ENCODE results near the gene KRT6A. TPM values are rescaled to one million over a fixed set of nuclear protein-coding genes. Genes with fewer than 3 reads are reported as not detected.

Gene KRT6A
- total and polyA plus RNA-seq, 2 of the 8 experiments (the other 6 are each of a cell fraction or from before 2014, with no cell fraction given) = 0.11 TPM; not detected in 1

- Histone ChIP-seq H3K79me2 (ENCODE audit: control insufficient read depth in 1 of 2, insufficient read depth in 2 of 2, low read length in 2 of 2) (no peaks in the 10 kb centered on the region), H3K23me2 (ENCODE audit: low read depth, low read length) (no peaks in the 10 kb centered on the region), H3K4me3 (ENCODE audit: extremely low read depth in 1 of 4, insufficient read depth in 2 of 4, low read depth in 3 of 4, low read length in 4 of 4) (no peak overlapping the region), H4K20me1 (replicated peaks in 1 of 2; ENCODE audit: control insufficient read depth in 1 of 2, insufficient read depth in 2 of 2, low read length in 2 of 2) (no peaks in the 10 kb centered on the region), H4K8ac (ENCODE audit: extremely low read depth, insufficient read depth, low read length) (no peak overlapping the region), H3K14ac (ENCODE audit: insufficient read length) (no peak overlapping the region), H3K18ac (ENCODE audit: extremely low read depth, low read length) (no peak overlapping the region), H2BK120ac (replicated peaks; ENCODE audit: low read depth, low read length) (no peak overlapping the region), H3K4me2 (ENCODE audit: insufficient read depth in 1 of 2, low read depth in 2 of 2, low read length in 2 of 2) (no peak overlapping the region), H3K4ac (replicated peaks; ENCODE audit: insufficient read length, low read depth, low read length) (no peak overlapping the region), H4K91ac (replicated peaks; ENCODE audit: insufficient read length, low read length) (no peak overlapping the region), H3K4me1 (replicated peaks in 1 of 4; ENCODE audit: control insufficient read depth in 3 of 4, insufficient read depth in 4 of 4, low read length in 3 of 4) (no peaks in the 10 kb centered on the region), H3K27ac (ENCODE audit: low read depth, low read length) (no peak overlapping the region), H3K9ac (replicated peaks in 1 of 4; ENCODE audit: extremely low read depth in 1 of 4, low read depth in 3 of 4, low read length in 3 of 4) (no peak overlapping the region), H3K36me3 (ENCODE audit: control insufficient read depth in 2 of 4, insufficient read depth in 4 of 4, low read length in 3 of 4) (no peaks in the 10 kb centered on the region), H3K56ac (replicated peaks; ENCODE audit: insufficient read length, low read depth, low read length) (no peak overlapping the region), H3K23ac (ENCODE audit: insufficient read length) (no peak overlapping the region), H3K9me3 (ENCODE audit: insufficient read depth in 2 of 2, low read depth in 1 of 2, low read length in 1 of 2) (no peaks in the 10 kb centered on the region; a peak in 2 of 4 replicates), H2BK20ac (ENCODE audit: low read length) (no peak overlapping the region), H3K27me3 (replicated peaks in 1 of 4; ENCODE audit: control insufficient read depth in 3 of 4, extremely low read depth in 1 of 4, insufficient read depth in 3 of 4, low read length in 3 of 4) (no peaks in the 10 kb centered on the region), H2BK5ac (ENCODE audit: low read depth, low read length) (no peak overlapping the region), H4K5ac (ENCODE audit: insufficient read length, low read depth, low read length) (no peak overlapping the region), H2AK5ac (ENCODE audit: low read depth, low read length) (no peak overlapping the region), H2AFZ (ENCODE audit: low read length) (no peak overlapping the region), H2BK12ac (ENCODE audit: low read depth, low read length) (no peak overlapping the region), H3K79me1 (ENCODE audit: low read depth, low read length) (no peaks in the 10 kb centered on the region), H2BK15ac (ENCODE audit: low read length) (no peak overlapping the region)
- TF ChIP-seq GTF2F1 (IDR thresholded peaks at IDR 0.05; ENCODE audit: borderline replicate concordance, low read depth, low read length) (no peak), HDAC6 (IDR thresholded peaks at IDR 0.05; ENCODE audit: low read depth, low read length) (no peak), TAF1 (IDR thresholded peaks at IDR 0.05; ENCODE audit: low read depth, low read length) (no peak), FOSL1 (IDR thresholded peaks at IDR 0.05; ENCODE audit: insufficient read depth, low read depth, low read length) (no peak), RXRA (IDR thresholded peaks at IDR 0.05; ENCODE audit: insufficient read depth, low read depth, low read length) (no peak), RNF2 (IDR thresholded peaks at IDR 0.05; ENCODE audit: borderline replicate concordance, low read depth, low read length, missing control alignments, poor library complexity, severe bottlenecking) (no peak), CREB1 (IDR thresholded peaks at IDR 0.05) (no peak), NRF1 (IDR thresholded peaks at IDR 0.05; ENCODE audit: low read depth, low read length) (no peak), TEAD4 (IDR thresholded peaks at IDR 0.05; ENCODE audit: low read depth, low read length) (no peak), TAF7 (optimal IDR thresholded peaks at IDR 0.05; ENCODE audit: borderline replicate concordance, low read depth, low read length) (no peak), MAFK (IDR thresholded peaks at IDR 0.05; ENCODE audit: low read depth, low read length) (no peak)
- TF ChIP-seq, protein P1, sequence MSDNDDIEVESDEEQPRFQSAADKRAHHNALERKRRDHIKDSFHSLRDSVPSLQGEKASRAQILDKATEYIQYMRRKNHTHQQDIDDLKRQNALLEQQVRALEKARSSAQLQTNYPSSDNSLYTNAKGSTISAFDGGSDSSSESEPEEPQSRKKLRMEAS (IDR thresholded peaks at IDR 0.05) = no peak
- DNase-seq (ENCODE audit: low read depth in 1 of 2, low spot score in 2 of 2) = no peak
- 78% methylated on average over 4 of the region's 4 CpGs; no CpG with 5 or more reads in 1 of the 2 experiments for WGBS, 2 experiments (ENCODE audit: extremely low coverage in 1 of 2, insufficient coverage in 1 of 2, insufficient read length in 1 of 2, insufficient replicate concordance in 2 of 2, low coverage in 1 of 2, low lambda C conversion rate in 2 of 2, missing lambda C conversion rate in 1 of 2)
- ChIA-PET CTCF (ENCODE audit: partially characterized antibody) (interaction anchor here (0.6 to 1.7 kb wide), 4 partner anchors 24 to 48 kb away, joined by 3 read pairs; no protein-coding TSS in a partner anchor), POLR2A (ENCODE audit: partially characterized antibody) (no interaction called here)
- FAIRE-seq = no peak
These were observed 23.2 kb downstream of the KRT6A start for GRCh38 chr12:52469853-52470252.
